ENCODE results near the gene NLRP12.
A peak's percentile ranks its signal among the peaks of the same experiment; 100 is the strongest.
"Not testable (repeated sequence)": the region's sequence is repeated elsewhere in the genome, so short reads cannot be mapped to it uniquely, and the experiment has no call there.

The NLRP12 gene

GRCh38 chr19:53824134-53824611 lies at the start of gene NLRP12:
Gene NLRP12, minus strand, starts transcription at chr19:53824314. Its CDS starts 140 bp downstream, at chr19:53824174.
- no peak for DNase-seq (ENCODE audit: low read depth)
- TF ChIP-seq CTCF (IDR thresholded peaks at IDR 0.05; ENCODE audit: low read depth, low read length, missing control alignments) = no peak
- H3K4me3 ChIP-seq (ENCODE audit: low read depth, low read length) = no peak within 1 kb of the TSS
- in situ Hi-C loops (cut with HindIII; ENCODE audit: low sequenced_read_pairs) = no loop called here

GRCh38 chr19:53872762-53873161 lies 48.6 kb upstream of the NLRP12 start:
- in situ Hi-C loops (cut with HindIII; ENCODE audit: low sequenced_read_pairs) = no loop called here
- H3K4me3 ChIP-seq (ENCODE audit: low read depth, low read length) = no peak overlapping the region

GRCh38 chr19:53871454-53871853 lies 47.3 kb upstream of the NLRP12 start:
- no peak for TF ChIP-seq CTCF (IDR thresholded peaks at IDR 0.05; ENCODE audit: low read depth, low read length, missing control alignments)
- DNase-seq (ENCODE audit: low read depth) = no peak
- H3K4me3 ChIP-seq (ENCODE audit: low read depth, low read length) = no peak overlapping the region
- in situ Hi-C loops (cut with HindIII; ENCODE audit: low sequenced_read_pairs) = no loop called here

More at GRCh38 chr19:53872762-53873161, 48.6 kb upstream of the NLRP12 start:
- TF ChIP-seq CTCF (IDR thresholded peaks at IDR 0.05; ENCODE audit: low read depth, low read length, missing control alignments) = no peak
- DNase-seq (ENCODE audit: low read depth) = no peak

- in situ Hi-C loops (cut with HindIII; ENCODE audit: low sequenced_read_pairs) = no loop called here
- H3K4me3 ChIP-seq (ENCODE audit: low read depth, low read length) = peak overlapping the region; percentile 71
- no peak for DNase-seq (ENCODE audit: low read depth)
- TF ChIP-seq CTCF (IDR thresholded peaks at IDR 0.05; ENCODE audit: low read depth, low read length, missing control alignments) = no peak
Observed at GRCh38 chr19:53870485-53870844, 46.4 kb upstream of the NLRP12 start.

- H3K4me3 ChIP-seq (ENCODE audit: low read depth, low read length) = peak overlapping the region; percentile 71
- DNase-seq (ENCODE audit: low read depth); in situ Hi-C loops (cut with HindIII; ENCODE audit: low sequenced_read_pairs): not testable (repeated sequence)
Observed at GRCh38 chr19:53869805-53870484, 45.8 kb upstream of the NLRP12 start.

- H3K4me3 ChIP-seq (ENCODE audit: low read depth, low read length) = peak overlapping the region; percentile 71
- TF ChIP-seq CTCF (IDR thresholded peaks at IDR 0.05; ENCODE audit: low read depth, low read length, missing control alignments) = peak; percentile 15
- in situ Hi-C loops (cut with HindIII; ENCODE audit: low sequenced_read_pairs) = no loop called here
- DNase-seq (ENCODE audit: low read depth) = peak; percentile 62
Observed at GRCh38 chr19:53868892-53869804, 45.0 kb upstream of the NLRP12 start.

Data from astrocyte of the cerebellum (primary cell).